Stimulated activated naive CD4-positive, alpha-beta T cell treated with Interleukin-2 at 50 U/mL for 16 hours (primary cell): ENCODE results near the gene NPLOC4.

Experiments used
- DNase-seq: peaks from one replicate; lab custom pipeline; 2025; lab: John Stamatoyannopoulos, UW

NPLOC4 gene

GRCh38 chr17:81662002-81662401, 25.1 kb upstream of the NPLOC4 start:
- no peak for DNase-seq

GRCh38 chr17:81660441-81660840, 23.5 kb upstream of the NPLOC4 start:
- DNase-seq, result no peak

GRCh38 chr17:81659038-81659437, 22.1 kb upstream of the NPLOC4 start:
- DNase-seq, result no peak

GRCh38 chr17:81656835-81657234, 19.9 kb upstream of the NPLOC4 start:
- no peak for DNase-seq

- no peak for DNase-seq
Observed at GRCh38 chr17:81656118-81656743, 19.3 kb upstream of the NPLOC4 start, which contains the start of gene PDE6G. TSS of gene PDE6G (minus strand) at chr17:81656542. CDS start at chr17:81653305, 3,237 bp downstream.

- no peak for DNase-seq
Observed at GRCh38 chr17:81655378-81656117, 18.6 kb upstream of the NPLOC4 start.

- DNase-seq, result no peak
Observed at GRCh38 chr17:81652906-81653771, 16.2 kb upstream of the NPLOC4 start.

- no peak for DNase-seq
Observed at GRCh38 chr17:81651692-81652091, 14.8 kb upstream of the NPLOC4 start.

- DNase-seq, result no peak
Observed at GRCh38 chr17:81650951-81651350, 14.0 kb upstream of the NPLOC4 start.

GRCh38 chr17:81648707-81649085, 11.8 kb upstream of the NPLOC4 start:
- DNase-seq, result no peak

GRCh38 chr17:81648013-81648706, 11.2 kb upstream of the NPLOC4 start:
- no peak for DNase-seq

GRCh38 chr17:81647640-81648012, 10.7 kb upstream of the NPLOC4 start:
- DNase-seq, result no peak

GRCh38 chr17:81646869-81647600, 10.1 kb upstream of the NPLOC4 start:
- no peak for DNase-seq

- no peak for DNase-seq
Observed at GRCh38 chr17:81644976-81645952, 8.4 kb upstream of the NPLOC4 start.

- no peak for DNase-seq
Observed at GRCh38 chr17:81644496-81644895, 7.6 kb upstream of the NPLOC4 start.

GRCh38 chr17:81641825-81642489, 5.0 kb upstream of the NPLOC4 start:
- DNase-seq, result no peak

- no peak for DNase-seq
Observed at GRCh38 chr17:81640011-81640410, 3.1 kb upstream of the NPLOC4 start.

GRCh38 chr17:81638683-81639082, 1.8 kb upstream of the NPLOC4 start:
- no peak for DNase-seq

- DNase-seq, result no peak
Observed at GRCh38 chr17:81635973-81636504, 873 bp downstream of the NPLOC4 start.
